B cell (primary cell): Measurements from ENCODE around the gene TAC3. TPM values are rescaled to one million over a fixed set of nuclear protein-coding genes. Genes with fewer than 3 reads are reported as not detected.

Source experiments
- ATAC-seq: fragments of 200-7000 bp; cut with Tn5 transposase; one replicate; pipeline ENCODE4 v1.10.0; 2021; ENCODE audit warnings: low read depth, mild to moderate bottlenecking, moderate number of reproducible peaks, moderate library complexity
- CTCF ChIA-PET: fragments of 350-600 bp; sonication (Branson Sonifier 250); formaldehyde crosslinking; loops from one replicate; lab custom pipeline; 2021; ENCODE audit warnings: antibody characterized with exemption, inconsistent platforms; lab: Charles Lee
- POLR2A ChIA-PET: fragments of 350-600 bp; sonication (Branson Sonifier 250); formaldehyde crosslinking; loops from one replicate; lab custom pipeline; 2021; ENCODE audit warnings: antibody characterized with exemption; lab: Charles Lee
- DNase-seq: peaks from one replicate; pipeline ENCODE4 v3.0.0; 2013
- H2AFZ ChIP-seq: 2 replicates; pipeline ENCODE4 v1.6.1; 2012; ENCODE audit warnings: mild to moderate bottlenecking, low read depth, low read length; ENCODE audit not compliant: insufficient read depth, poor library complexity, severe bottlenecking
- H3K27ac ChIP-seq, 2 donors: 1 replicate in 1 of 2; 2 replicates in 1 of 2; pipeline ENCODE4 v1.5.1; 2012 to 2013; ENCODE audit warnings: low read length in 2 of 2, mild to moderate bottlenecking in 2 of 2, moderate library complexity in 1 of 2
- H3K27me3 ChIP-seq, 4 experiments: fragments of 200-600 bp in 1 of 4; sonication (generic) in 1 of 4; replicated peaks in 1 of 4; 1 replicate in 2 of 4; 2 replicates in 2 of 4; pipeline versions ENCODE4 v1.6.1 to v1.7.0; 2013 to 2016; ENCODE audit warnings: low read length in 3 of 4, mild to moderate bottlenecking in 2 of 4, mixed read lengths in 1 of 4, moderate library complexity in 1 of 4; ENCODE audit not compliant: insufficient read depth in 4 of 4, control insufficient read depth in 3 of 4; ENCODE audit errors: control extremely low read depth in 1 of 4
- H3K36me3 ChIP-seq, 2 experiments: replicated peaks in 1 of 2; 1 replicate in 1 of 2; 2 replicates in 1 of 2; pipeline versions ENCODE4 v1.6.1 to v1.7.1; 2013; ENCODE audit warnings: low read length in 1 of 2; ENCODE audit not compliant: insufficient read depth in 2 of 2, control insufficient read depth in 1 of 2; ENCODE audit errors: control extremely low read depth in 1 of 2, extremely low read depth in 1 of 2
- H3K4me1 ChIP-seq, 2 donors: fragments of 200-600 bp in 1 of 2; sonication (generic) in 1 of 2; 1 replicate in 1 of 2; 2 replicates in 1 of 2; pipeline versions ENCODE4 v1.5.1 to v1.6.1; 2013 to 2017; ENCODE audit warnings: low read length in 2 of 2; ENCODE audit not compliant: control insufficient read depth in 2 of 2, insufficient read depth in 2 of 2
- H3K4me2 ChIP-seq: replicated peaks from 2 replicates; pipeline ENCODE3; 2012; ENCODE audit warnings: mild to moderate bottlenecking, low read depth, low read length; ENCODE audit not compliant: poor library complexity, severe bottlenecking
- H3K4me3 ChIP-seq, 5 experiments: fragments of 200-600 bp in 1 of 5; sonication (generic) in 1 of 5; 1 replicate in 3 of 5; 2 replicates in 2 of 5; pipeline versions ENCODE4 v1.5.1 to v1.7.0; 2011 to 2016; ENCODE audit warnings: low read length in 4 of 5, mild to moderate bottlenecking in 4 of 5, low read depth in 2 of 5, control low read depth in 1 of 5, moderate library complexity in 1 of 5; ENCODE audit not compliant: insufficient read depth in 1 of 5; ENCODE audit errors: control extremely low read depth in 1 of 5, extremely low read depth in 1 of 5
- H3K79me2 ChIP-seq: fragments of 200-600 bp; sonication (generic); one replicate; pipeline ENCODE4 v1.6.0; 2016; ENCODE audit warnings: low read length; ENCODE audit not compliant: control insufficient read depth, insufficient read depth
- H3K9ac ChIP-seq: fragments of 200-600 bp; sonication (generic); 2 replicates; pipeline ENCODE4 v1.6.1; 2017; ENCODE audit warnings: mild to moderate bottlenecking, low read length, moderate library complexity
- H3K9me3 ChIP-seq, 3 donors: one replicate each; pipeline versions ENCODE4 v1.6.1 to v1.7.1; 2013; ENCODE audit warnings: low read length in 2 of 3; ENCODE audit not compliant: control insufficient read depth in 2 of 3, insufficient read depth in 1 of 3; ENCODE audit errors: control extremely low read depth in 1 of 3
- H4K20me1 ChIP-seq: 2 replicates; pipeline ENCODE4 v1.6.0; 2012; ENCODE audit warnings: mild to moderate bottlenecking, low read length; ENCODE audit not compliant: insufficient read depth, control insufficient read depth, poor library complexity, severe bottlenecking
- H3K27ac Mint-ChIP-seq: one replicate; pipeline ENCODE4 v1.8.0; 2021; ENCODE audit warnings: mixed read lengths
- H3K27me3 Mint-ChIP-seq: one replicate; pipeline ENCODE4 v1.8.0; 2021; ENCODE audit warnings: mixed read lengths
- H3K4me1 Mint-ChIP-seq: one replicate; pipeline ENCODE4 v1.8.0; 2021; ENCODE audit warnings: mixed read lengths
- H3K4me3 Mint-ChIP-seq: one replicate; pipeline ENCODE4 v1.8.0; 2021; ENCODE audit warnings: mixed read lengths
- H3K9me3 Mint-ChIP-seq: one replicate; pipeline ENCODE4 v1.8.0; 2022; ENCODE audit warnings: mixed read lengths; ENCODE audit not compliant: insufficient read depth
- EZH2 ChIP-seq: IDR thresholded peaks from 2 replicates; pipeline ENCODE4 v1.6.1; 2012; ENCODE audit warnings: borderline replicate concordance, low read depth, mild to moderate bottlenecking, moderate library complexity, low read length; ENCODE audit not compliant: insufficient read depth, poor library complexity, severe bottlenecking
- WGBS: methylation state at CpG from one replicate; pipeline ENCODE4 v1.1.5; 2013; ENCODE audit warnings: missing lambda C conversion rate; ENCODE audit not compliant: insufficient coverage; 5-methylcytosine and 5-hydroxymethylcytosine counted together
- intact Hi-C: fragments of 100-400 bp; cut with micrococcal nuclease; formaldehyde crosslinking; loops from one replicate; pipeline ENCODE4 v1.10.0; 2022
- polyA plus RNA-seq: library from polyadenylated mRNA; depleted of rRNA; stranded (reverse); fragments of >200 nt; gene quantifications from 2 replicates; pipeline ENCODE4 v1.2.3, GENCODE V29; 2012
- total RNA-seq, 2 donors: library from RNA; stranded (reverse); fragments of 120-200 nt in 1 of 2; gene quantifications; 1 replicate in 1 of 2; 2 replicates in 1 of 2; pipeline versions ENCODE4 v1.2.3 to v1.2.4, GENCODE V29; 2013 to 2022
- TF ChIP-seq, protein P1 (sequence below): fragments of 200-600 bp; IDR thresholded peaks from one replicate; pipeline ENCODE4 v1.8.0; 2022; ENCODE audit warnings: antibody characterized with exemption, mild to moderate bottlenecking

TAC3 gene
- total and polyA plus RNA-seq, 2 donors (not counting 1 experiment from before 2014, with no cell fraction given), result 0.24 TPM; not detected in 1

DNA sequence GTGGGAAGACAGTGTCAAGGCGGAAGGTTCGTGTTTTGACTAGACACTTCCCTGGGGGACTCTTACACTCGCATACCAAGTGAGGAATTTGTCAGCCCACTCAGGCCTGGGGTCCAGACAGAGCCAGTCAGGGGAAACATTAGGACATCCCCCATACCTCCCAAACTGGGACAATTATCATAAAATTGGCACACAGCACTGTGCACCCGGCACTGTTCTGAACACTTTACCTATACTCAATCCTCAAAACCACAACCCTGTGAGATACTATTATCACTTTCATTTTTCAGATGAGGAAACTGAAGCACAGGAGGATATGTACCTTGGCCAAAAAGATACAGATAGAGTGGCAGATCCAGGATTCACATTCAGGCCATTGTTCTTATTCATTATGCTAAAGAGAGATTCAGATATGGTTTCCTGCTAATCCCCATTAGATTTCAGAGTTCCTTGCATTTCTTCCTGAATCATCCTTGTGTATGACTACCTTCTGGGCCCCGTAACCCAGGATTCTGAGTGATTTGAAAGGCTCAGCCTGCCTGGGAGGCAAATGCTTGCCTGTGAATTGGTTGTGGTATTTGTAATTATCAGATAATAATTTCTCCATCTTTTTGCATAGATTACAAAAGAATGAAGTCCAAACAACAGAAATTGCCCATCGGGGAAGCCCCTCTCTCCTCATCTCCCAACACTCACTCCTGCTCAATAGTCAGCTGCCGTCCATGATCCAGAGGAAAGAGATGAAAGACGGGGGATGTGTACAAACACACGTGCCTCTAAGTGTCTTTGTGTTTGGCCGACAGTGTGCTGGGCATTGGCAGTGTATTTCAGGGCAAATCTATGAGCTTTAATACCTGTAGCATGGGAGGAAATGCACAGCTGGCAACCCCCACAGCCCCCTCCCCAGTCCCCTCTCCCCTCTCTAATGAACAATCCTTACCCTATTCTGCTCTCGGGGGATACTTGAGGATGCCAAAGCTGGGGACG lies 4.6 kb downstream of the TAC3 start:
- Histone ChIP-seq H3K27ac (no peak overlapping the region), H3K9me3 (no peaks in the 10 kb centered on the region), H3K4me3 (no peak overlapping the region), H3K79me2 (peaks cover 5% of the 10 kb centered on the region), H3K27me3 (peaks cover 0 to 3% (median 1%) of the 10 kb centered on the region in 4 experiments), H3K36me3 (no peaks in the 10 kb centered on the region), H3K4me2 (no peak overlapping the region), H4K20me1 (no peaks in the 10 kb centered on the region), H3K4me1 (peaks cover 7 to 21% of the 10 kb centered on the region in 2 donors), H3K9ac (no peak overlapping the region), H2AFZ (peak overlapping the region; percentile 29)
- WGBS, result 86% methylated on average over 4 of the region's 12 CpGs
- ChIA-PET CTCF (interaction anchor here (1.2 to 3.1 kb wide), 4 partner anchors 11 to 100 kb away, joined by 3 to 12 read pairs (median 9); partner anchors contain the start of gene STAT6), POLR2A (interaction anchor here (0.9 kb wide), 1 partner anchor 101 kb away, joined by 5 read pairs; no protein-coding TSS in a partner anchor)
- Mint-ChIP-seq H3K27me3 (peaks cover 18% of the 10 kb centered on the region), H3K4me1 (peaks cover 22% of the 10 kb centered on the region), H3K27ac (no peak overlapping the region), H3K4me3 (peak overlapping the region; percentile 36), H3K9me3 (no peaks in the 10 kb centered on the region)
- ATAC-seq, result no peak
- no peak for DNase-seq
- intact Hi-C loops, result no loop called here
- TF ChIP-seq, protein P1, sequence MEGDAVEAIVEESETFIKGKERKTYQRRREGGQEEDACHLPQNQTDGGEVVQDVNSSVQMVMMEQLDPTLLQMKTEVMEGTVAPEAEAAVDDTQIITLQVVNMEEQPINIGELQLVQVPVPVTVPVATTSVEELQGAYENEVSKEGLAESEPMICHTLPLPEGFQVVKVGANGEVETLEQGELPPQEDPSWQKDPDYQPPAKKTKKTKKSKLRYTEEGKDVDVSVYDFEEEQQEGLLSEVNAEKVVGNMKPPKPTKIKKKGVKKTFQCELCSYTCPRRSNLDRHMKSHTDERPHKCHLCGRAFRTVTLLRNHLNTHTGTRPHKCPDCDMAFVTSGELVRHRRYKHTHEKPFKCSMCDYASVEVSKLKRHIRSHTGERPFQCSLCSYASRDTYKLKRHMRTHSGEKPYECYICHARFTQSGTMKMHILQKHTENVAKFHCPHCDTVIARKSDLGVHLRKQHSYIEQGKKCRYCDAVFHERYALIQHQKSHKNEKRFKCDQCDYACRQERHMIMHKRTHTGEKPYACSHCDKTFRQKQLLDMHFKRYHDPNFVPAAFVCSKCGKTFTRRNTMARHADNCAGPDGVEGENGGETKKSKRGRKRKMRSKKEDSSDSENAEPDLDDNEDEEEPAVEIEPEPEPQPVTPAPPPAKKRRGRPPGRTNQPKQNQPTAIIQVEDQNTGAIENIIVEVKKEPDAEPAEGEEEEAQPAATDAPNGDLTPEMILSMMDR, result no peak
- no peak for TF ChIP-seq EZH2
